HL-60 (cell line): ENCODE data around the gene DDX49.

Source experiments
- CTCF ChIP-seq: IDR thresholded peaks from one replicate; pipeline ENCODE4 v1.5.1; 2011; ENCODE audit warnings: low read length, control low read depth, inconsistent platforms; ENCODE audit not compliant: insufficient read depth
- POLR2AphosphoS5 ChIP-seq: IDR thresholded peaks from 2 replicates; pipeline ENCODE4 v1.6.1; 2012; ENCODE audit warnings: low read depth
- REST ChIP-seq: IDR thresholded peaks from 2 replicates; pipeline ENCODE4 v1.6.1; 2012; ENCODE audit warnings: low read depth; ENCODE audit not compliant: insufficient replicate concordance

GRCh38 chr19:18924684-18925213, 5.2 kb downstream of the DDX49 start:
- TF ChIP-seq REST, result no peak
- no peak for TF ChIP-seq CTCF
- no peak for TF ChIP-seq POLR2AphosphoS5
